ENCODE results near the gene PLCB4.

Gene PLCB4

DNA sequence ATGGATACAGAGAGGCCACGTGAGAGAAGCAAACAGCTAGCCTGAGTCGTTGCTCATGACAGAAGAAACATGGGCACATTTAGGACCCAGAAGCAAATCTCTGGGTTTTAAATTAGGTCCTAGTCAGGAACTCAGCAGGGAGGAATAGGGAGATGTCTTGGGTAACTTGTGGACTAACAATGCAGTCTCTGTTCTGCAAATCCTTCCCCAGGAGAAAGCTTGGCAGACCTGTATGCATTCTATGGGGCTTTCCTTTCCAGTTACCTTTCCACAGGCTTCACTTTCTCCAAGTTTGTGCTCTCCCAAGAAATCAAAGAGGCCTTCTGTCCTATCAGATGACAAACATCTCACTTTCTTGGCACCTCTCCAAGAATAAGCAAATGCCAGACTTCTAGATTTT lies 47.2 kb upstream of the PLCB4 start:
- Histone ChIP-seq H3K36me3 (ENCODE audit: low read length) (no peaks in the 10 kb centered on the region), H3K79me2 (ENCODE audit: insufficient read depth, low read length) (no peaks in the 10 kb centered on the region), H2AFZ (ENCODE audit: low read depth, low read length, severe bottlenecking) (no peak overlapping the region), H4K20me1 (ENCODE audit: low read depth, low read length) (no peaks in the 10 kb centered on the region), H3K9me3 (ENCODE audit: insufficient read depth, low read length) (no peaks in the 10 kb centered on the region), H3K4me2 (ENCODE audit: low read depth, low read length, poor library complexity, severe bottlenecking) (no peak overlapping the region), H3K9ac (ENCODE audit: low read length) (no peak overlapping the region), H3K4me3 (ENCODE audit: insufficient read depth, low read length, poor library complexity, severe bottlenecking) (no peak overlapping the region), H3K9me2 (replicated peaks; ENCODE audit: insufficient read depth, low read length) (no peaks in the 10 kb centered on the region), H3K27me3 (ENCODE audit: low read length) (no peaks in the 10 kb centered on the region), H3K27ac (ENCODE audit: low read depth, low read length) (no peak overlapping the region), H3F3A (ENCODE audit: insufficient read depth) (no peaks in the 10 kb centered on the region)
- no peak for TF ChIP-seq EZH2phosphoT487 (conservative IDR thresholded peaks at IDR 0.05; ENCODE audit: low read length)
- TF ChIP-seq, protein P1, sequence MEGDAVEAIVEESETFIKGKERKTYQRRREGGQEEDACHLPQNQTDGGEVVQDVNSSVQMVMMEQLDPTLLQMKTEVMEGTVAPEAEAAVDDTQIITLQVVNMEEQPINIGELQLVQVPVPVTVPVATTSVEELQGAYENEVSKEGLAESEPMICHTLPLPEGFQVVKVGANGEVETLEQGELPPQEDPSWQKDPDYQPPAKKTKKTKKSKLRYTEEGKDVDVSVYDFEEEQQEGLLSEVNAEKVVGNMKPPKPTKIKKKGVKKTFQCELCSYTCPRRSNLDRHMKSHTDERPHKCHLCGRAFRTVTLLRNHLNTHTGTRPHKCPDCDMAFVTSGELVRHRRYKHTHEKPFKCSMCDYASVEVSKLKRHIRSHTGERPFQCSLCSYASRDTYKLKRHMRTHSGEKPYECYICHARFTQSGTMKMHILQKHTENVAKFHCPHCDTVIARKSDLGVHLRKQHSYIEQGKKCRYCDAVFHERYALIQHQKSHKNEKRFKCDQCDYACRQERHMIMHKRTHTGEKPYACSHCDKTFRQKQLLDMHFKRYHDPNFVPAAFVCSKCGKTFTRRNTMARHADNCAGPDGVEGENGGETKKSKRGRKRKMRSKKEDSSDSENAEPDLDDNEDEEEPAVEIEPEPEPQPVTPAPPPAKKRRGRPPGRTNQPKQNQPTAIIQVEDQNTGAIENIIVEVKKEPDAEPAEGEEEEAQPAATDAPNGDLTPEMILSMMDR (IDR thresholded peaks at IDR 0.05; ENCODE audit: insufficient read depth, low read length, poor library complexity, severe bottlenecking), result no peak

DNA sequence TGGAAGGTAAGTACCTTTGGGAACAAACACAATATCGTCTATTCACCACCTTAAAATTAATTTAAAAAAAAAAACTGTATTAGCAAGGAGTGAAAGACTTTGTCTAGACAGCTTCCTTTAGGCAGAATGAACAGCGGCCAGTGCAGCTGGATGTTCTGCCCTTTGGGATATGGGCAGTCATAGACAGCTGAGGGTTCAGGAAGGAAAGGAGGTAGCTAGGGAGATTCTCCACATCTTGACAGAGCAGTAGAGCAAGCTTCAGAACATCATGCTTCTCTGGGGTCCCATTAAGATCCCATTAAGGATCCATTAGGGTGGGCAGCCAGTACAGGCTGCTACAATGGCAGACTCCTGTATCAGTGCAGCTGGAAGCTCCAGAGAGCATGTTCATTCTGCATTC lies 46.5 kb upstream of the PLCB4 start:
- Histone ChIP-seq H3K79me2 (ENCODE audit: insufficient read depth, low read length) (no peaks in the 10 kb centered on the region), H3K9ac (ENCODE audit: low read length) (no peak overlapping the region), H3K9me2 (replicated peaks; ENCODE audit: insufficient read depth, low read length) (no peaks in the 10 kb centered on the region), H2AFZ (ENCODE audit: low read depth, low read length, severe bottlenecking) (no peak overlapping the region), H3F3A (ENCODE audit: insufficient read depth) (no peaks in the 10 kb centered on the region), H3K27ac (ENCODE audit: low read depth, low read length) (no peak overlapping the region), H4K20me1 (ENCODE audit: low read depth, low read length) (no peaks in the 10 kb centered on the region), H3K4me3 (ENCODE audit: insufficient read depth, low read length, poor library complexity, severe bottlenecking) (no peak overlapping the region), H3K27me3 (ENCODE audit: low read length) (no peaks in the 10 kb centered on the region), H3K9me3 (ENCODE audit: insufficient read depth, low read length) (no peaks in the 10 kb centered on the region), H3K36me3 (ENCODE audit: low read length) (no peaks in the 10 kb centered on the region), H3K4me2 (ENCODE audit: low read depth, low read length, poor library complexity, severe bottlenecking) (no peak overlapping the region)
- no peak for TF ChIP-seq EZH2phosphoT487 (conservative IDR thresholded peaks at IDR 0.05; ENCODE audit: low read length)
- TF ChIP-seq, protein P1 (IDR thresholded peaks at IDR 0.05; ENCODE audit: insufficient read depth, low read length, poor library complexity, severe bottlenecking), result no peak

DNA sequence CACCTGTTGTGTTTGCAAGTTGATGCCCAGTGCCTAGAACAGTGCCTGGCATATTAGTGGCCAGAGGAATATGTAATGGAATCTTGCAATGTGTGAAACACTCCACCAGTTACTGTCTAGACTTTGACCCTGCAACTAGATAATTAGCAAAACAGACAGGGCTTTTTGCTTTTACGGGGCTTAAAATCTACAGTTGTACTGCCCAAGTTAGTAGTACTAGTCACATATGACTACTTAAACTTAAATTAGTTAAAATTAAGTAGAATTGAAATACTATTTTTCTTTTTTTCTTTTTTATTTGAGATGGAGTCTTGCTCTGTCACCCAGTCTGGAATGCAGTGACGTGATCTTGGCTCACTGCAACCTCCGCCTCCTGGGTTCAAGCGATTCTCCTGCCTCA lies 44.3 kb upstream of the PLCB4 start:
- TF ChIP-seq EZH2phosphoT487 (conservative IDR thresholded peaks at IDR 0.05; ENCODE audit: low read length), result no peak
- TF ChIP-seq, protein P1 (IDR thresholded peaks at IDR 0.05; ENCODE audit: insufficient read depth, low read length, poor library complexity, severe bottlenecking), result no peak
- no peak overlapping the region for H3K9ac ChIP-seq (ENCODE audit: low read length)

More for the DNA sequence above, 44.3 kb upstream of the PLCB4 start:
- Histone ChIP-seq H3K27me3 (ENCODE audit: low read length) (no peaks in the 10 kb centered on the region), H3K4me3 (ENCODE audit: insufficient read depth, low read length, poor library complexity, severe bottlenecking) (no peak overlapping the region), H3K4me2 (ENCODE audit: low read depth, low read length, poor library complexity, severe bottlenecking) (no peak overlapping the region), H3K9me3 (ENCODE audit: insufficient read depth, low read length) (no peaks in the 10 kb centered on the region), H2AFZ (ENCODE audit: low read depth, low read length, severe bottlenecking) (no peak overlapping the region), H3K27ac (ENCODE audit: low read depth, low read length) (no peak overlapping the region), H3F3A (ENCODE audit: insufficient read depth) (no peaks in the 10 kb centered on the region), H3K36me3 (ENCODE audit: low read length) (no peaks in the 10 kb centered on the region), H3K9me2 (replicated peaks; ENCODE audit: insufficient read depth, low read length) (no peaks in the 10 kb centered on the region), H3K79me2 (ENCODE audit: insufficient read depth, low read length) (no peaks in the 10 kb centered on the region), H4K20me1 (ENCODE audit: low read depth, low read length) (no peaks in the 10 kb centered on the region)

All from SU-DHL-6 (cell line).